IMR-90 (cell line): ENCODE data around the gene MAN1A2. TPM values are rescaled to one million over a fixed set of nuclear protein-coding genes. Genes with fewer than 3 reads are reported as not detected.

Source experiments
- ATAC-seq: fragments of 200-7000 bp; cut with Tn5 transposase; 2 replicates; pipeline ENCODE4 v1.9.1; 2020; ENCODE audit warnings: low read depth, mild to moderate bottlenecking, moderate library complexity
- BruUV-seq: library from RNA; stranded (reverse); fragments of 400-500 nt; replicated peaks from 2 replicates; lab custom pipeline; 2021; lab: Mats Ljungman, UMichigan
- CTCF ChIA-PET: fragments of 300-600 bp; formaldehyde crosslinking; extraction: SDS; loops from one replicate; lab custom pipeline; 2021; ENCODE audit warnings: antibody characterized with exemption; lab: Yijun Ruan, JAX
- POLR2A ChIA-PET: fragments of 300-600 bp; sonication (Branson Sonifier 250); formaldehyde crosslinking; loops from one replicate; lab custom pipeline; 2022; ENCODE audit warnings: antibody characterized with exemption; ENCODE audit not compliant: unreplicated experiment; lab: Charles Lee
- DNase-seq: peaks from one replicate; pipeline ENCODE4 v3.0.0; 2013
- H2AFZ ChIP-seq: replicated peaks from 2 replicates; pipeline ENCODE3; 2013; ENCODE audit warnings: low read length, mild to moderate bottlenecking; ENCODE audit not compliant: poor library complexity
- H2AK5ac ChIP-seq: 2 replicates; pipeline ENCODE4 v1.6.1; 2013; ENCODE audit warnings: low read depth, low read length, inconsistent platforms
- H2AK9ac ChIP-seq: replicated peaks from 2 replicates; pipeline ENCODE3; 2013; ENCODE audit warnings: mild to moderate bottlenecking, low read depth, low read length, moderate library complexity; ENCODE audit not compliant: poor library complexity
- H2BK120ac ChIP-seq: 2 replicates; pipeline ENCODE4 v1.6.1; 2013; ENCODE audit warnings: low read depth, low read length, inconsistent platforms
- H2BK15ac ChIP-seq: 3 replicates; pipeline ENCODE4 v1.6.1; 2013; ENCODE audit warnings: low read depth, low read length, inconsistent platforms
- H2BK20ac ChIP-seq: 2 replicates; pipeline ENCODE4 v1.6.1; 2013; ENCODE audit warnings: low read depth, mild to moderate bottlenecking, inconsistent platforms, low read length, moderate library complexity
- H2BK5ac ChIP-seq: 2 replicates; pipeline ENCODE4 v1.6.1; 2013; ENCODE audit warnings: mild to moderate bottlenecking, low read depth, low read length, inconsistent platforms; ENCODE audit not compliant: poor library complexity, severe bottlenecking
- H3K14ac ChIP-seq: replicated peaks from 2 replicates; pipeline ENCODE4 v1.6.1; 2013; ENCODE audit warnings: low read depth, low read length, inconsistent platforms
- H3K18ac ChIP-seq: 2 replicates; pipeline ENCODE4 v1.6.1; 2013; ENCODE audit warnings: low read depth, low read length, control low read depth
- H3K23ac ChIP-seq: 2 replicates; pipeline ENCODE4 v1.6.1; 2013; ENCODE audit warnings: low read depth, low read length, inconsistent platforms
- H3K27ac ChIP-seq: 2 replicates; pipeline ENCODE4 v1.5.1; 2013; ENCODE audit warnings: mild to moderate bottlenecking, control low read depth, low read length; ENCODE audit not compliant: insufficient read depth
- H3K27me3 ChIP-seq: 2 replicates; pipeline ENCODE4 v1.6.1; 2013; ENCODE audit warnings: low read length; ENCODE audit not compliant: control insufficient read depth, insufficient read depth
- H3K36me3 ChIP-seq: 2 replicates; pipeline ENCODE4 v1.6.1; 2013; ENCODE audit warnings: low read length, mixed read lengths; ENCODE audit not compliant: control insufficient read depth, insufficient read depth
- H3K4ac ChIP-seq: 2 replicates; pipeline ENCODE4 v1.6.1; 2013; ENCODE audit warnings: low read depth, low read length, inconsistent platforms
- H3K4me1 ChIP-seq: 2 replicates; pipeline ENCODE4 v1.6.1; 2013; ENCODE audit warnings: low read length, mixed read lengths; ENCODE audit not compliant: control insufficient read depth, insufficient read depth
- H3K4me2 ChIP-seq: 2 replicates; pipeline ENCODE4 v1.6.1; 2013; ENCODE audit warnings: low read depth, mild to moderate bottlenecking, control low read depth, low read length, moderate library complexity
- H3K4me3 ChIP-seq: 2 replicates; pipeline ENCODE4 v1.5.1; 2013; ENCODE audit warnings: low read depth, mild to moderate bottlenecking, control low read depth, low read length, moderate library complexity; ENCODE audit not compliant: insufficient read depth
- H3K56ac ChIP-seq: 2 replicates; pipeline ENCODE4 v1.6.1; 2013; ENCODE audit warnings: low read length, inconsistent platforms; ENCODE audit not compliant: insufficient read depth; ENCODE audit errors: extremely low read depth
- H3K79me1 ChIP-seq, 2 experiments: 2 replicates each; pipeline ENCODE4 v1.6.1; 2013; ENCODE audit warnings: low read length in 2 of 2, inconsistent platforms in 1 of 2, low read depth in 1 of 2
- H3K9ac ChIP-seq: 2 replicates; pipeline ENCODE4 v1.6.1; 2013; ENCODE audit warnings: low read depth, low read length, control low read depth
- H3K9me1 ChIP-seq: 2 replicates; pipeline ENCODE4 v1.6.1; 2013; ENCODE audit warnings: low read length, inconsistent platforms; ENCODE audit not compliant: insufficient read depth
- H3K9me3 ChIP-seq: 2 replicates; pipeline ENCODE4 v1.6.1; 2013; ENCODE audit warnings: low read length; ENCODE audit not compliant: control insufficient read depth, insufficient read depth
- H4K20me1 ChIP-seq: 2 replicates; pipeline ENCODE4 v1.6.1; 2013; ENCODE audit warnings: low read length, inconsistent platforms; ENCODE audit not compliant: insufficient read depth
- H4K5ac ChIP-seq: 2 replicates; pipeline ENCODE4 v1.6.1; 2013; ENCODE audit warnings: mild to moderate bottlenecking, low read depth, low read length, control low read depth
- H4K8ac ChIP-seq, 2 experiments: 2 replicates each; pipeline ENCODE4 v1.6.1; 2013; ENCODE audit warnings: low read depth in 2 of 2, low read length in 2 of 2, control low read depth in 1 of 2, inconsistent platforms in 1 of 2
- H4K91ac ChIP-seq: 2 replicates; pipeline ENCODE4 v1.6.1; 2013; ENCODE audit warnings: low read depth, low read length, inconsistent platforms; ENCODE audit not compliant: insufficient read depth
- BHLHE40 ChIP-seq: fragments of 150-350 bp; IDR thresholded peaks from 2 replicates; pipeline ENCODE4 v1.6.1; 2016; ENCODE audit warnings: mild to moderate bottlenecking, low read depth, low read length
- CEBPB ChIP-seq: IDR thresholded peaks from 2 replicates; pipeline ENCODE4 v1.6.1; 2012; ENCODE audit warnings: low read depth, low read length, improper control_type of control experiment
- CHD1 ChIP-seq: IDR thresholded peaks from 2 replicates; pipeline ENCODE4 v1.6.1; 2012; ENCODE audit warnings: low read depth, low read length, improper control_type of control experiment
- CTCF ChIP-seq: conservative IDR thresholded peaks from 2 replicates; pipeline ENCODE4 v1.5.1; 2012; ENCODE audit warnings: mild to moderate bottlenecking, low read depth, low read length, improper control_type of control experiment
- ELK1 ChIP-seq: fragments of 150-350 bp; IDR thresholded peaks from 2 replicates; pipeline ENCODE4 v1.6.1; 2016; ENCODE audit warnings: low read depth, mild to moderate bottlenecking, low read length, moderate library complexity, borderline replicate concordance
- FOS ChIP-seq: fragments of 150-350 bp; IDR thresholded peaks from 2 replicates; pipeline ENCODE4 v1.6.1; 2016; ENCODE audit warnings: low read depth, low read length
- MAFK ChIP-seq: IDR thresholded peaks from 2 replicates; pipeline ENCODE4 v1.6.1; 2012; ENCODE audit warnings: low read depth, low read length, improper control_type of control experiment
- MAZ ChIP-seq: IDR thresholded peaks from 2 replicates; pipeline ENCODE4 v1.6.1; 2012; ENCODE audit warnings: low read depth, mild to moderate bottlenecking, low read length, improper control_type of control experiment, moderate library complexity, borderline replicate concordance
- MXI1 ChIP-seq: IDR thresholded peaks from 2 replicates; pipeline ENCODE4 v1.6.1; 2012; ENCODE audit warnings: low read depth, mild to moderate bottlenecking, low read length, moderate library complexity, borderline replicate concordance
- NFE2L2 ChIP-seq: fragments of 150-350 bp; IDR thresholded peaks from 2 replicates; pipeline ENCODE4 v1.6.1; 2016; ENCODE audit warnings: low read depth, mild to moderate bottlenecking, low read length
- POLR2A ChIP-seq: IDR thresholded peaks from 2 replicates; pipeline ENCODE4 v1.6.1; 2012; ENCODE audit warnings: mild to moderate bottlenecking, low read depth, low read length
- RAD21 ChIP-seq: IDR thresholded peaks from 2 replicates; pipeline ENCODE4 v1.6.1; 2012; ENCODE audit warnings: low read length, improper control_type of control experiment
- RCOR1 ChIP-seq: IDR thresholded peaks from 2 replicates; pipeline ENCODE4 v1.6.1; 2012; ENCODE audit warnings: mild to moderate bottlenecking, low read length, improper control_type of control experiment; ENCODE audit not compliant: insufficient replicate concordance
- RFX5 ChIP-seq: IDR thresholded peaks from 2 replicates; pipeline ENCODE4 v1.8.0; 2012; ENCODE audit warnings: low read depth, mild to moderate bottlenecking, low read length, moderate library complexity
- SMC3 ChIP-seq: fragments of 150-350 bp; IDR thresholded peaks from 2 replicates; pipeline ENCODE4 v1.6.1; 2016; ENCODE audit warnings: low read depth, mild to moderate bottlenecking, antibody characterized with exemption, low read length, moderate library complexity
- USF2 ChIP-seq: fragments of 150-350 bp; IDR thresholded peaks from 2 replicates; pipeline ENCODE4 v1.6.1; 2017; ENCODE audit warnings: mild to moderate bottlenecking, antibody characterized with exemption, low read length, low read depth
- WGBS, 2 experiments: methylation state at CpG; one replicate each; pipeline versions ENCODE4 v1.1.5 to v1.1.7; 2013; ENCODE audit warnings: missing lambda C conversion rate in 2 of 2; ENCODE audit not compliant: insufficient read length in 1 of 2; ENCODE audit errors: extremely low coverage in 2 of 2; 5-methylcytosine and 5-hydroxymethylcytosine counted together
- dilution Hi-C: fragments of 300-500 bp; cut with HindIII; formaldehyde crosslinking; loops from one replicate; pipeline ENCODE4 v1.14.3; 2018; ENCODE audit warnings: low sequenced_read_pairs; ENCODE audit not compliant: unreplicated experiment
- in situ Hi-C: fragments of 300-500 bp; cut with MboI; formaldehyde crosslinking; loops from 3 replicates; pipeline ENCODE4 v1.14.3; 2019; ENCODE audit warnings: low sequenced_read_pairs, inconsistent platforms, mixed read lengths
- intact Hi-C: fragments of 100-400 bp; cut with micrococcal nuclease; formaldehyde crosslinking; loops from 2 replicates; pipeline ENCODE4 v1.10.0; 2022
- polyA plus RNA-seq, 3 experiments: library from polyadenylated mRNA; depleted of rRNA; stranded (reverse); fragments of >200 nt; gene quantifications; 2 replicates each; pipeline ENCODE4 v1.2.3, GENCODE V29; 2012; ENCODE audit warnings: low replicate concordance in 1 of 3
- total RNA-seq: library from RNA; depleted of rRNA; stranded (reverse); fragments of >200 nt; gene quantifications from 2 replicates; pipeline ENCODE4 v1.2.3, GENCODE V29; 2012

MAN1A2 gene
- total and polyA plus RNA-seq, 2 of the 4 experiments (the other 2 are of a cell fraction) = 12.4 to 29.4 TPM

GRCh38 chr1:117578466-117578865 is 211.2 kb downstream of the MAN1A2 start:
- TF ChIP-seq BHLHE40 = no peak
- TF ChIP-seq MAFK = no peak
- no peak for TF ChIP-seq ELK1
- TF ChIP-seq MXI1 = no peak
- TF ChIP-seq SMC3 = no peak
- TF ChIP-seq RCOR1 = no peak
- no peak for TF ChIP-seq MAZ
- no peak for TF ChIP-seq RAD21
- no peak for TF ChIP-seq CHD1
- TF ChIP-seq NFE2L2 = no peak
- no peak for TF ChIP-seq CTCF
- TF ChIP-seq USF2 = no peak
- no peak for TF ChIP-seq RFX5
- no peak for TF ChIP-seq FOS
- TF ChIP-seq CEBPB = no peak
- TF ChIP-seq POLR2A = no peak
- ATAC-seq = no peak
- Histone ChIP-seq H3K9me3 (no peaks in the 10 kb centered on the region), H2AK5ac (no peak overlapping the region), H3K56ac (no peak overlapping the region), H3K4me3 (no peak overlapping the region), H2AFZ (no peak overlapping the region), H3K14ac (no peak overlapping the region), H3K18ac (no peak overlapping the region), H2AK9ac (no peak overlapping the region), H4K8ac (no peak overlapping the region), H2BK5ac (no peak overlapping the region), H4K91ac (no peak overlapping the region), H4K5ac (no peak overlapping the region), H3K23ac (no peak overlapping the region), H4K20me1 (no peaks in the 10 kb centered on the region), H2BK120ac (no peak overlapping the region), H3K36me3 (no peaks in the 10 kb centered on the region), H3K27me3 (peaks cover 5% of the 10 kb centered on the region; the same call in 1 of the 2 replicates), H3K4me1 (no peaks in the 10 kb centered on the region), H3K27ac (no peak overlapping the region), H3K79me1 (no peaks in the 10 kb centered on the region), H3K4ac (no peak overlapping the region), H3K9ac (no peak overlapping the region), H3K4me2 (no peak overlapping the region), H2BK20ac (no peak overlapping the region), H2BK15ac (no peak overlapping the region), H3K9me1 (no peaks in the 10 kb centered on the region)
- intact Hi-C loops = no loop called here
- ChIA-PET POLR2A (interaction anchor here (0.7 kb wide), 1 partner anchor 365 kb away, joined by 5 read pairs; no protein-coding TSS in a partner anchor), CTCF (interaction anchor here (0.6 to 0.8 kb wide), 2 partner anchors 14 to 175 kb away, joined by 3 read pairs; no protein-coding TSS in a partner anchor)
- no peak for DNase-seq
- WGBS, 2 experiments = 100% methylated on average over 1 of the region's 4 CpGs
- dilution Hi-C loops = no loop called here
- in situ Hi-C loops = no loop called here
- BruUV-seq = no TSS peak
